ENCODE data around the gene DDX10.

The DDX10 gene

GRCh38 chr11:108902027-108902469 is 237.2 kb downstream of the DDX10 start:
- TF ChIP-seq CTCF (IDR thresholded peaks at IDR 0.05), result no peak
- intact Hi-C loops (cut with DNase I; ENCODE audit: low total_unique reads), result no loop called here
- peaks cover 0 to 13% (median 0%) of the 10 kb centered on the region in 4 donors for H3K4me1 ChIP-seq

GRCh38 chr11:108904480-108904879 is 239.6 kb downstream of the DDX10 start:
- H3K4me3 ChIP-seq, result no peak overlapping the region
- H3K9me3 ChIP-seq, result no peaks in the 10 kb centered on the region
- H3K4me1 ChIP-seq, result peaks cover 0 to 14% (median 0%) of the 10 kb centered on the region in 4 donors
- no peak for DNase-seq
- TF ChIP-seq CTCF (IDR thresholded peaks at IDR 0.05), result no peak
- no peak overlapping the region for H3K27ac ChIP-seq
- H3K27me3 ChIP-seq, result no peaks in the 10 kb centered on the region
- intact Hi-C loops (cut with DNase I; ENCODE audit: low total_unique reads), result no loop called here
- no peaks in the 10 kb centered on the region for H3K36me3 ChIP-seq

More at GRCh38 chr11:108902027-108902469, 237.2 kb downstream of the DDX10 start:
- Histone ChIP-seq H3K9me3 (no peaks in the 10 kb centered on the region), H3K36me3 (no peaks in the 10 kb centered on the region), H3K27ac (no peak overlapping the region), H3K27me3 (no peaks in the 10 kb centered on the region), H3K4me3 (no peak overlapping the region)
- no peak for DNase-seq

GRCh38 chr11:108906329-108906728 is 241.5 kb downstream of the DDX10 start:
- no peak overlapping the region for H3K4me3 ChIP-seq
- peaks cover 0 to 14% (median 0%) of the 10 kb centered on the region in 4 donors for H3K4me1 ChIP-seq
- no peak for DNase-seq
- H3K36me3 ChIP-seq, result no peaks in the 10 kb centered on the region
- intact Hi-C loops (cut with DNase I; ENCODE audit: low total_unique reads), result no loop called here
- H3K27me3 ChIP-seq, result no peaks in the 10 kb centered on the region
- no peak for TF ChIP-seq CTCF (IDR thresholded peaks at IDR 0.05)
- H3K27ac ChIP-seq, result no peak overlapping the region
- H3K9me3 ChIP-seq, result no peaks in the 10 kb centered on the region

- intact Hi-C loops (cut with DNase I; ENCODE audit: low total_unique reads), result no loop called here
- Histone ChIP-seq H3K36me3 (no peaks in the 10 kb centered on the region), H3K4me3 (no peak overlapping the region), H3K27ac (no peak overlapping the region), H3K9me3 (no peaks in the 10 kb centered on the region), H3K27me3 (no peaks in the 10 kb centered on the region), H3K4me1 (peaks cover 0 to 13% (median 0%) of the 10 kb centered on the region in 4 donors)
- no peak for DNase-seq
- TF ChIP-seq CTCF (IDR thresholded peaks at IDR 0.05), result no peak
These were observed 242.0 kb downstream of the DDX10 start for GRCh38 chr11:108906826-108907225.

- Histone ChIP-seq H3K36me3 (no peaks in the 10 kb centered on the region), H3K4me3 (no peak overlapping the region), H3K9me3 (no peaks in the 10 kb centered on the region), H3K27me3 (no peaks in the 10 kb centered on the region), H3K27ac (no peak overlapping the region), H3K4me1 (peaks cover 0 to 10% (median 0%) of the 10 kb centered on the region in 4 donors)
- no peak for DNase-seq
- intact Hi-C loops (cut with DNase I; ENCODE audit: low total_unique reads), result no loop called here
- no peak for TF ChIP-seq CTCF (IDR thresholded peaks at IDR 0.05)
These were observed 244.2 kb downstream of the DDX10 start for GRCh38 chr11:108909041-108909440.

GRCh38 chr11:108909921-108910320 is 245.1 kb downstream of the DDX10 start:
- Histone ChIP-seq H3K9me3 (no peaks in the 10 kb centered on the region), H3K4me3 (no peak overlapping the region), H3K27me3 (no peaks in the 10 kb centered on the region), H3K4me1 (peaks cover 0 to 10% (median 0%) of the 10 kb centered on the region in 4 donors), H3K36me3 (no peaks in the 10 kb centered on the region), H3K27ac (no peak overlapping the region)
- intact Hi-C loops (cut with DNase I; ENCODE audit: low total_unique reads), result no loop called here
- no peak for TF ChIP-seq CTCF (IDR thresholded peaks at IDR 0.05)
- no peak for DNase-seq
